Measurements from ENCODE around the gene CNTNAP2. TPM values are rescaled to one million over a fixed set of nuclear protein-coding genes. Genes with fewer than 3 reads are reported as not detected.

Gene CNTNAP2
- total RNA-seq, 1 donor from 2014 or later = under 0.01 TPM

- DNase-seq (ENCODE audit: extremely low read depth, low read depth, low spot score) = no peak
These were observed 1807.2 kb downstream of the CNTNAP2 start for GRCh38 chr7:147923841-147924240.

GRCh38 chr7:147937428-147937827, 1820.8 kb downstream of the CNTNAP2 start:
- DNase-seq (ENCODE audit: extremely low read depth, low read depth, low spot score) = no peak

GRCh38 chr7:147941381-147941780, 1824.8 kb downstream of the CNTNAP2 start:
- DNase-seq (ENCODE audit: extremely low read depth, low read depth, low spot score) = no peak

- DNase-seq (ENCODE audit: extremely low read depth, low read depth, low spot score) = no peak
These were observed 1827.7 kb downstream of the CNTNAP2 start for GRCh38 chr7:147944321-147944720.

GRCh38 chr7:147952918-147953317, 1836.3 kb downstream of the CNTNAP2 start:
- no peak for DNase-seq (ENCODE audit: extremely low read depth, low read depth, low spot score)

GRCh38 chr7:147968046-147968610, 1851.5 kb downstream of the CNTNAP2 start:
- no peak for DNase-seq (ENCODE audit: extremely low read depth, low read depth, low spot score)

- no peak for DNase-seq (ENCODE audit: extremely low read depth, low read depth, low spot score)
These were observed 1855.1 kb downstream of the CNTNAP2 start for GRCh38 chr7:147971606-147972110.

- DNase-seq (ENCODE audit: extremely low read depth, low read depth, low spot score) = no peak
These were observed 1861.6 kb downstream of the CNTNAP2 start for GRCh38 chr7:147978201-147978600.

GRCh38 chr7:147978651-147979050, 1862.0 kb downstream of the CNTNAP2 start:
- no peak for DNase-seq (ENCODE audit: extremely low read depth, low read depth, low spot score)

GRCh38 chr7:147980826-147981813, 1864.5 kb downstream of the CNTNAP2 start:
- DNase-seq (ENCODE audit: extremely low read depth, low read depth, low spot score) = no peak

GRCh38 chr7:147982307-147982706, 1865.7 kb downstream of the CNTNAP2 start:
- DNase-seq (ENCODE audit: extremely low read depth, low read depth, low spot score) = no peak

- no peak for DNase-seq (ENCODE audit: extremely low read depth, low read depth, low spot score)
These were observed 1867.7 kb downstream of the CNTNAP2 start for GRCh38 chr7:147984265-147984664.

- no peak for DNase-seq (ENCODE audit: extremely low read depth, low read depth, low spot score)
These were observed 1873.5 kb downstream of the CNTNAP2 start for GRCh38 chr7:147990079-147990478.

GRCh38 chr7:147990942-147991341, 1874.3 kb downstream of the CNTNAP2 start:
- DNase-seq (ENCODE audit: extremely low read depth, low read depth, low spot score) = no peak

GRCh38 chr7:147992698-147993097, 1876.1 kb downstream of the CNTNAP2 start:
- no peak for DNase-seq (ENCODE audit: extremely low read depth, low read depth, low spot score)

GRCh38 chr7:147997636-147998035, 1881.0 kb downstream of the CNTNAP2 start:
- DNase-seq (ENCODE audit: extremely low read depth, low read depth, low spot score) = no peak

GRCh38 chr7:147999962-148000361, 1883.4 kb downstream of the CNTNAP2 start:
- no peak for DNase-seq (ENCODE audit: extremely low read depth, low read depth, low spot score)

- no peak for DNase-seq (ENCODE audit: extremely low read depth, low read depth, low spot score)
These were observed 1895.2 kb downstream of the CNTNAP2 start for GRCh38 chr7:148011753-148012152.

GRCh38 chr7:148014001-148014400, 1897.4 kb downstream of the CNTNAP2 start:
- DNase-seq (ENCODE audit: extremely low read depth, low read depth, low spot score) = no peak

GRCh38 chr7:148014541-148014940, 1897.9 kb downstream of the CNTNAP2 start:
- DNase-seq (ENCODE audit: extremely low read depth, low read depth, low spot score) = no peak

GRCh38 chr7:148017126-148017525, 1900.5 kb downstream of the CNTNAP2 start:
- DNase-seq (ENCODE audit: extremely low read depth, low read depth, low spot score) = no peak

GRCh38 chr7:148020679-148021078, 1904.1 kb downstream of the CNTNAP2 start:
- no peak for DNase-seq (ENCODE audit: extremely low read depth, low read depth, low spot score)

Data from glomerular endothelial cell (primary cell).